Measurements from ENCODE around the gene CLVS2.

The CLVS2 gene

DNA sequence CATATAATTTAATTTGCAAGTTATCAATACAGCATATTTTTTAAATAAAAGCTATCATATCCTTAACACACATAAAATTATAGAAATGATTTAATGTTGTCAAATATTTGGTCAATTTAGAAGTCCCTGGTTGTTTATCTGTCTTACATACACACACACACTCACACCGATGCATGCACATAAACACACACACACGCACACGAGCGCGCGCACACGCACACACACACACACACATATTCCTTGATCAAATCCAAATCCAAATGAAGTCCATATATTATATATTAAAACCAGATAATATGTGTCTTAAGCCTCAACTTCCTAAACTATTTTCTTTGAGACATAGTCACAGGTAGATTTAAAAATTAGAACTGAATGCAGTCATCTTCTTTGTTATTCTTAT lies 120.3 kb downstream of the CLVS2 start:
- Histone ChIP-seq H3K36me3 (no peaks in the 10 kb centered on the region), H3K27me3 (ENCODE audit: insufficient read depth, low read depth, severe bottlenecking) (no peaks in the 10 kb centered on the region), H3K27ac (no peak overlapping the region), H3K4me3 (ENCODE audit: low read depth, low read length) (no peak overlapping the region), H3K9me3 (ENCODE audit: severe bottlenecking) (no peaks in the 10 kb centered on the region)
- no peak for DNase-seq
- no peak for TF ChIP-seq CTCF (IDR thresholded peaks at IDR 0.05; ENCODE audit: low read depth, low read length)

DNA sequence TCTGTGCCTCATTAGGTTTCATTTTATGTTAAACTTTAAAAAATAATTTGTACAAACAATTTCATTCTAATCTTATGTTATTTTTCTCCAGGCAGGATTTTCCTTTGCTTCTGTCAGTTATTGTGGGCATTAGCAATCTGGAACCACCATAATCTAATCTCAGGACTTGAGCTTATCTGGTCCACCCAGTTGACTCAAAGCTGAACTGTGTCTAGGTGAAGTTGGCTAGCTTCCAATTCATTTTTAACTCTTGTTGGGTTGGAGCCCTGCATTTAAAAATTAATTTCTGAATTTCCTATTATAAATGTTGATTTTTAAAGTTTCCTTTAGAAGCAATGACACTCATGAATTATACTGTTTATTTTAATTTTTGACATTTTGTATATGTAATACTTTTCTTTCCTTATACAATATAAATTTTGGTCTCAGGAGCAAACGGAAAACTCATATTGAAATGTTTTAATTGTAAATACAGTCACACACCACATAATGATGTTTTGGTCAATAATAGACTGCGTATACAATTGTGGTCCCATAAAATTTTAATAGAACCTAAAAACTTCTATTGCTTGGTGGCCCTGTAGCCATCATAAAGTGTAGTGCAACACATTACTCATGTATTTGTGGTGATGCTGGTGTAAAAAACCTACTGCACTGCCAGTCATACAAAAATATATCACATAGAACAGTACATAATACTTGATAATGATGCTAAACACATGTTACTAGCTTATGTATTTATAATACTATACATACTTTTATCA lies 121.3 kb downstream of the CLVS2 start:
- Histone ChIP-seq H3K27me3 (ENCODE audit: insufficient read depth, low read depth, severe bottlenecking) (no peaks in the 10 kb centered on the region), H3K36me3 (no peaks in the 10 kb centered on the region), H3K9me3 (ENCODE audit: severe bottlenecking) (no peaks in the 10 kb centered on the region), H3K27ac (no peak overlapping the region), H3K4me3 (ENCODE audit: low read depth, low read length) (no peak overlapping the region)
- no peak for TF ChIP-seq CTCF (IDR thresholded peaks at IDR 0.05; ENCODE audit: low read depth, low read length)
- DNase-seq = no peak

DNA sequence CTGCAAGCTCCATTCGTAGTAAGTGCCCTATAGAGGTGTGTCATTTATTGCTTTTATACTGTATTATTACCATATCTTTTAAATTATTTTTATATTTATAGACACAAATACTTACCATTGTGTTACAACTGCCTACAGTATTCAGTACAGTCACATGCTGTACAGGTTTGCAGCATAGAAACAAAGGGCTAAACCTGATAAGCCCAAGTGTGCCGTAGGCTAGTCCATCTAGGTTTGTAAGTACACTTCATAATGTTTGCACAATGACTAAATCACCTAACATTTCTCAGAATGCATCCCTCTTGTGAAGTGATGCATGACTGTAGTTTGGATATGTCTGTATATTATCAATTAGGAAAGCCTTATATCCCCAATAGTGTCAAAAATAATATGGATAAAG lies 122.8 kb downstream of the CLVS2 start:
- Histone ChIP-seq H3K36me3 (no peaks in the 10 kb centered on the region), H3K9me3 (ENCODE audit: severe bottlenecking) (no peaks in the 10 kb centered on the region), H3K27me3 (ENCODE audit: insufficient read depth, low read depth, severe bottlenecking) (no peaks in the 10 kb centered on the region), H3K4me3 (ENCODE audit: low read depth, low read length) (no peak overlapping the region), H3K27ac (no peak overlapping the region)
- TF ChIP-seq CTCF (IDR thresholded peaks at IDR 0.05; ENCODE audit: low read depth, low read length) = no peak
- no peak for DNase-seq
